GM13977 (cell line): ENCODE data around the gene LDLRAD3.

Source experiments
- DNase-seq: peaks from one replicate; pipeline ENCODE4 v3.0.0; 2012; ENCODE audit warnings: low spot score
- in situ Hi-C: fragments of 300-500 bp; cut with MboI; formaldehyde crosslinking; loops from one replicate; pipeline ENCODE4 v1.12.0; 2022; ENCODE audit warnings: low sequenced_read_pairs, low pct_unique_long_range_greater_than_20kb, mixed read lengths, inconsistent platforms; ENCODE audit not compliant: unreplicated experiment
- TF ChIP-seq, protein P1 (sequence below): IDR thresholded peaks from 2 replicates; pipeline ENCODE4 v1.5.1; 2012; ENCODE audit warnings: mild to moderate bottlenecking, control low read depth; ENCODE audit not compliant: insufficient read depth; ENCODE audit errors: extremely low read depth, missing control alignments

LDLRAD3 gene, protein sequence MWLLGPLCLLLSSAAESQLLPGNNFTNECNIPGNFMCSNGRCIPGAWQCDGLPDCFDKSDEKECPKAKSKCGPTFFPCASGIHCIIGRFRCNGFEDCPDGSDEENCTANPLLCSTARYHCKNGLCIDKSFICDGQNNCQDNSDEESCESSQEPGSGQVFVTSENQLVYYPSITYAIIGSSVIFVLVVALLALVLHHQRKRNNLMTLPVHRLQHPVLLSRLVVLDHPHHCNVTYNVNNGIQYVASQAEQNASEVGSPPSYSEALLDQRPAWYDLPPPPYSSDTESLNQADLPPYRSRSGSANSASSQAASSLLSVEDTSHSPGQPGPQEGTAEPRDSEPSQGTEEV

DNA sequence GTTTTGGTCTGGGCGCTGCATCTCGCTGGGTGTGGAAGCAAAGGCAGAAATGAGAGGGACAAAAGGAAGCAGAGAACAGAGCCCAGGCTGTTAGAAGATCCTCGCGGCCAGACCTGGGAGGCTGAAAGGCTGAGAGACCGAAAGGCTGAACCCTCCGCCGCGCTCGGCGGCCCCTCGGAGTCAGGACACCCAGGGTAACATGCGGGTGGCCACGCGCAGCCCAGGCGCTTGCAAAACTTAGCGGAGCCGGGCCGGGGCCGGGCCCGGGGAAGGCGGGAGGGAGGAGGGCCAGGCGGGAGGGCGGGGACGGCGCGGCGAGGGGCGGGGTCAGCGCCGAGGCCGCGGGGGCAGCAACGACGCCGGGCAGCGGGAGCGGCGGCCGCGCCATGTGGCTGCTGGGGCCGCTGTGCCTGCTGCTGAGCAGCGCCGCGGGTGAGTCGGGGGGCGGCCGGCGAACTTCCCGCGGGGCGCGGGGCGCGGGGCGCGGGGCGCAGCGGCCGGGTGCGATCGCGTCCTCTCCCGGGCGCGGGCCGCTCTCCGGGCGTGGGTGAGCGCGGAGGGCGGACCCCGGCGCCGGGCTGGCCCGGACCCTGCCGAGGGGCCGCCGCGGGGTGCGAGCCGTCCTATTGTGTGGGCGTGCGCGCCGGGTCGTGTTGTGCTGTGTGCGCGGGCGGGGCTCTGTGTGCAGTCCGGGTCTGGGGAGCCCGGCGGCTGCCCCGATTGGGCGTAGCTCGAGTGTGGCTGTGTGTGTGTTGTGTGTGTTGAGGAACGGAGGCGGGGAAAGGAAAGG is at the start of gene LDLRAD3:
Gene LDLRAD3, plus strand, starts transcription at position 350 of the 790 bp plus-strand sequence. Its CDS starts 37 bp downstream, at position 387.
- DNase-seq, result peak; percentile 87
- TF ChIP-seq, protein P1, sequence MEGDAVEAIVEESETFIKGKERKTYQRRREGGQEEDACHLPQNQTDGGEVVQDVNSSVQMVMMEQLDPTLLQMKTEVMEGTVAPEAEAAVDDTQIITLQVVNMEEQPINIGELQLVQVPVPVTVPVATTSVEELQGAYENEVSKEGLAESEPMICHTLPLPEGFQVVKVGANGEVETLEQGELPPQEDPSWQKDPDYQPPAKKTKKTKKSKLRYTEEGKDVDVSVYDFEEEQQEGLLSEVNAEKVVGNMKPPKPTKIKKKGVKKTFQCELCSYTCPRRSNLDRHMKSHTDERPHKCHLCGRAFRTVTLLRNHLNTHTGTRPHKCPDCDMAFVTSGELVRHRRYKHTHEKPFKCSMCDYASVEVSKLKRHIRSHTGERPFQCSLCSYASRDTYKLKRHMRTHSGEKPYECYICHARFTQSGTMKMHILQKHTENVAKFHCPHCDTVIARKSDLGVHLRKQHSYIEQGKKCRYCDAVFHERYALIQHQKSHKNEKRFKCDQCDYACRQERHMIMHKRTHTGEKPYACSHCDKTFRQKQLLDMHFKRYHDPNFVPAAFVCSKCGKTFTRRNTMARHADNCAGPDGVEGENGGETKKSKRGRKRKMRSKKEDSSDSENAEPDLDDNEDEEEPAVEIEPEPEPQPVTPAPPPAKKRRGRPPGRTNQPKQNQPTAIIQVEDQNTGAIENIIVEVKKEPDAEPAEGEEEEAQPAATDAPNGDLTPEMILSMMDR, result no peak
- in situ Hi-C loops, result no loop called here

DNA sequence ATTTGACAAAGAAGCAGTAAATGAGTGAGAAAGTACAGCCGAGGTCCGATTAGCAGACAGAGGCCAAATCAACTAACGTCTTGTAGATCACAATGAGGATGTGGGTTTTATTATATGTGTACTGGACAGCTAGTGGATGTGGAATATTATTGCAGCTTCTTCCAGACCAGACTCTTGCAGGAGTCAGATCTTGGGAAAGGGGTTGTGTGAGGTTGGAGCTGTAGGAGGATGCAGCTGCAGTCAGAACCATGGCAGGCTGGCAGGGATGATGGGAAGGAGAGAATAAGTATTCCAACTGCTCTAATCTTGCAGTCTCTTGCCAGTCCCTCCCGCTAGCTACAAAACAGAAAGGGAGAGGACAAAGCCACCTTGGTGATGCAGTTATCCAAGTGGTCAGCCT is 46.8 kb upstream of the LDLRAD3 start:
- DNase-seq, result no peak
- in situ Hi-C loops, result no loop called here
- TF ChIP-seq, protein P1, result no peak

DNA sequence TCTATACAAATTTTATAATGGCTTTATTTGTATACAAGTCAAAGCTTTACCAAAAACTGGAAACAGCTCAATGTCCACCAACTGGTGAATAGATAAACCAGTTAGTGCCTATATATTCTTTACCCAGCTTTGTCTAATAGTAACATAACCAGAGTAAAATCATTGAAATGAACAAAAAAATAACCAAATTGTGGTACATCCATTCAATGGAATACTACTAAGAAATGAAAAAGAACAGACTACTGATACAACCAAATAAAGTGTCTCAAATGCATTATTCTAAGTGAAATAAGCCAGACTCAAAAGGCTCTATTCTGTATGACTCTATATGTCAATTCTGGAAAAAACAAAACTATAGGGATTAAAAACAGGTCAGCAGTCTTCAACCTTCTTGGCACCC is 40.9 kb upstream of the LDLRAD3 start:
- TF ChIP-seq, protein P1, result no peak
- no peak for DNase-seq
- in situ Hi-C loops, result no loop called here

DNA sequence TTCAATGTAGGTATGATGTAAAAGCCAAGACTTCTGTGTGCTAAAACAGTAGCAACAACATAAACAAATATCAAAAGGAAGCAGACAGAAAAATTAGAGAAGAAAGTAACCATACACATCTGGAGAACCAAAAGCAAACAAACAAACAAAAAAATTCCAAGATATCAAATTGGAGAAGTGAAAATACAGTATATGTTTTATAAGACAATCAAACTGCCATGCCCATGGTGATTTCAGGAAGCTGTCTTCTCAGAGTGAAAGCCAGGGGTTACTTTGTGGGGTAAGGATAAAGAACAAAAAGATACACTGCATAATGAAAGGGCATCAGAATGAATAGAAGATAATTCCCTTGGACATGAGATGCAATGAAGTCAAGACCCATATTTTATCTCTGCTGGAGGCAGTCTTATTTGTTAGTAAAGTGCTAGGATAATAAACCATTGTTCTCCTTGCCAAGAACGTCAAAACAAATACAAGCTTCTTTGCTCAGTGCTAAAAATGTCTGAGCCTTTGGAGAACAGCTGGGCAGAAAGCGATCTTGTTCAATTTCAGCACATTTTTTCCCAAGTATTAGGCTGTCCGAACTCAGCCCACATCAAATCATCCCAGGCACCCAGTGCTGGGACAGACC is 38.1 kb upstream of the LDLRAD3 start:
- TF ChIP-seq, protein P1, result no peak
- DNase-seq, result no peak
- in situ Hi-C loops, result no loop called here

DNA sequence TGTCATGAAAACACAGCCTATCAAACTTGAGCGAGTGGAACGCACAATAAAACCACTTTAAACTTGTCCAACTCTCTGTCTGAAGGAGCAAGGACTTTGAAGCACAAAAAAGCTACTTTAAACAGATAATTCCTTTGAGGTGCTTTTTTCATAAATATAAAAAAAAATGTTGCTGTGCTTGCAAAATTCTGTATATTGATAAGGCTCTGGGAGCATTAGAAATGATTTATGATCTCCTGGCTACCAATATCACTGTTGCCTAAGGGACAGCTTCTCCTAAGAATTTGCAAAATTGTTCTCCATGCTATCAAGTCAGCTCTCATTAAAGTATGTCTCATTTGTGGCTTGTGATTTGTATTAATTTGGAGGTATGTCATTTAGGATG is 37.6 kb upstream of the LDLRAD3 start:
- in situ Hi-C loops, result no loop called here
- no peak for DNase-seq
- TF ChIP-seq, protein P1, result no peak

DNA sequence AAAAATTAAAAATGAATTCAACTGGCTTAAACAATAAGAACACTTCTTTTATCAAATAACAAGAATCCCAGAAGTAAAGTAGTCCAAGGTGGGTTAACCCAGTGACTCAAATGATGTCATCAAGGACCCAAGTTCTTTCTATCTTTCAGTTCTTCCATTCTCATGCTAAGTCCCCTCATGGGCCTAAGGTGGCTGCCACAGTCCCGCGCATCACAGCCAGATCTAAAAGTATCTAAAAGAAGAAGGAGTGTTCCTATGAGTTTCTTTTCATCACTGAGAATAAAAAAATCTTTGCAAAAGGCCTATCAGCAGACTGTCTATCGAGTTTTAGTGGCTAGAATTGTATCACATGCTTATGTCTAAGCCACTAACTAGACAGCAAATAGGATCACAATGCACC is 37.2 kb upstream of the LDLRAD3 start:
- TF ChIP-seq, protein P1, result no peak
- in situ Hi-C loops, result no loop called here
- no peak for DNase-seq
